SH-SY5Y (cell line): ENCODE results near the gene FBP2.

Experiments used
- GATA2 ChIP-seq: IDR thresholded peaks from 2 replicates; pipeline ENCODE4 v1.6.1; 2011; ENCODE audit warnings: mild to moderate bottlenecking, low read depth, low read length
- GATA3 ChIP-seq: IDR thresholded peaks from 2 replicates; pipeline ENCODE4 v1.6.1; 2011; ENCODE audit warnings: low read depth, mild to moderate bottlenecking, low read length, moderate library complexity

DNA sequence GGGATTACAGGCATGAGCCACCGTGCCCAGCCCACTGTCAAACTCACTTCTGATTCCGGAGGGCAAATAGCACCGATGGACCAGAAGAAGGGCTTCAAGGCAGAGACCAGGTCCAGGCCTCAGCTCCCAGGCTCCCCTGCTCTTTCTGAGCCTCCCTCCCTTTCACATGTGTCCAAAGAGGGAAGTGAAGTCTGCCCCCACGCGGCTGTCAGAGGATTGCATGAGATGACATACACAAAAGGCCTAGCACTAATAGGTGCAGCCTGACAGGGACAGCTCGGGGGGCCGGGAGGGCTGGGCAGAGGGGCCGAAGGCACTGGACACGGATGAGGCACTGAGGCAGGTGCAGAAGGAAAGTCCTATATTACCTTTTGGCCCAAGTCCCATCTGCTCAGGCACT, 29.6 kb upstream of the FBP2 start:
- TF ChIP-seq GATA3 = no peak
- no peak for TF ChIP-seq GATA2
